A673 (cell line): ENCODE data around the gene IRX4. TPM values are rescaled to one million over a fixed set of nuclear protein-coding genes. Genes with fewer than 3 reads are reported as not detected.

ENCODE experiments used
- BruUV-seq: library from RNA; stranded (reverse); fragments of 400-500 nt; replicated peaks from 2 replicates; lab custom pipeline; 2021; lab: Mats Ljungman, UMichigan
- CTCF ChIA-PET: fragments of 300-600 bp; sonication (Branson Sonifier 250); formaldehyde crosslinking; loops from one replicate; lab custom pipeline; 2022; ENCODE audit warnings: antibody characterized with exemption; lab: Charles Lee
- POLR2A ChIA-PET: fragments of 300-600 bp; sonication (Branson Sonifier 250); formaldehyde crosslinking; loops from one replicate; lab custom pipeline; 2022; ENCODE audit warnings: antibody characterized with exemption; ENCODE audit not compliant: low non-redundant PET; lab: Charles Lee
- DNase-seq: peaks from one replicate; pipeline ENCODE4 v3.0.0-alpha.2; 2015; ENCODE audit warnings: low spot score
- H3K27ac ChIP-seq: fragments of 200-600 bp; sonication (generic); 2 replicates; pipeline ENCODE4 v1.5.1; 2016; ENCODE audit warnings: mixed run types, low read depth, mild to moderate bottlenecking, mixed read lengths, antibody characterized with exemption, low read length; ENCODE audit not compliant: poor library complexity, severe bottlenecking
- H3K27me3 ChIP-seq: fragments of 200-600 bp; sonication (generic); replicated peaks from 2 replicates; pipeline ENCODE4 v1.6.1; 2017; ENCODE audit warnings: mixed run types, low read depth, mild to moderate bottlenecking, mixed read lengths, antibody characterized with exemption, low read length; ENCODE audit not compliant: insufficient read depth, poor library complexity
- H3K36me3 ChIP-seq: fragments of 200-600 bp; sonication (generic); 2 replicates; pipeline ENCODE4 v1.6.1; 2016; ENCODE audit warnings: mixed run types, mild to moderate bottlenecking, mixed read lengths, antibody characterized with exemption, low read length; ENCODE audit not compliant: insufficient read depth, poor library complexity, severe bottlenecking
- H3K4me1 ChIP-seq: fragments of 200-600 bp; sonication (generic); 2 replicates; pipeline ENCODE4 v1.6.1; 2017; ENCODE audit warnings: mixed run types, mild to moderate bottlenecking, mixed read lengths, antibody characterized with exemption, low read length; ENCODE audit not compliant: insufficient read depth, poor library complexity, severe bottlenecking
- H3K4me3 ChIP-seq: fragments of 200-600 bp; sonication (generic); 2 replicates; pipeline ENCODE4 v1.5.1; 2016; ENCODE audit warnings: low read depth, mixed run types, mild to moderate bottlenecking, mixed read lengths, low read length; ENCODE audit not compliant: poor library complexity, severe bottlenecking
- H3K9me3 ChIP-seq: fragments of 200-600 bp; sonication (generic); 2 replicates; pipeline ENCODE4 v1.6.1; 2016; ENCODE audit warnings: mixed run types, low read depth, mild to moderate bottlenecking, mixed read lengths, antibody characterized with exemption, low read length; ENCODE audit not compliant: poor library complexity, severe bottlenecking
- CTCF ChIP-seq: fragments of 300-800, 200-600 bp; sonication (generic); conservative IDR thresholded peaks from 2 replicates; pipeline ENCODE4 v1.5.1; 2017; ENCODE audit warnings: low read depth, mild to moderate bottlenecking, antibody characterized with exemption, low read length, moderate library complexity, mixed read lengths
- EZH2 ChIP-seq: fragments of 200-600 bp; sonication (generic); IDR thresholded peaks from 2 replicates; pipeline ENCODE4 v1.6.1; 2017; ENCODE audit warnings: borderline replicate concordance, low read depth, mild to moderate bottlenecking, mixed read lengths, antibody characterized with exemption, low read length; ENCODE audit not compliant: poor library complexity, severe bottlenecking
- intact Hi-C: fragments of 100-400 bp; cut with micrococcal nuclease; formaldehyde crosslinking; loops from one replicate; pipeline ENCODE4 v1.10.0; 2022; ENCODE audit not compliant: unreplicated experiment
- total RNA-seq: library from RNA; stranded (reverse); gene quantifications from 2 replicates; pipeline ENCODE4 v1.2.3, GENCODE V29; 2021

The IRX4 gene
- total RNA-seq, 1 experiment from 2014 or later = not detected

DNA sequence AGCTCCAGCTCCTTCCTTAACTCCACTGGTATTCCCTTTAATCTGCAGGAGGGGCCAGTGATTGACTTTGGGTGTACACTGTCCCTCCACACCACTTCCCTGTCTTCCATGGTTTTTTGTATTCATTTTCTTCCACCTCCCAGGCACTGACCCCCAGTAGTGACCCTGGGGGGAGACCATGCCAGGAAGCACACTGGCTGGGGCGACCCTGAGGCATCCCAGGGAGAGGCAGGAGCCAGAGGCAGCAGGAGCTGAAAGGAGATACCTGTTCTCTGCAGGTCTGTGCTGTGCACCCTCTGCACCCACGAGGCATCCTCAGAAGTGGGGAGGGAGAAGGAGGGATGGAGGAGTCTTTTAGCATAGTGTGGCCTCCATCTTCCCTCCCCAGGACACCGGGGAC, 27.6 kb downstream of the IRX4 start:
- DNase-seq = no peak
- BruUV-seq = no TSS peak
- H3K27ac ChIP-seq = no peak overlapping the region
- H3K36me3 ChIP-seq = no peaks in the 10 kb centered on the region
- H3K9me3 ChIP-seq = no peaks in the 10 kb centered on the region
- TF ChIP-seq EZH2 (no peak), CTCF (no peak)
- H3K27me3 ChIP-seq = peaks cover 65% of the 10 kb centered on the region
- intact Hi-C loops = no loop called here
- H3K4me1 ChIP-seq = no peaks in the 10 kb centered on the region
- CTCF ChIA-PET = no interaction called here
- POLR2A ChIA-PET = no interaction called here
- H3K4me3 ChIP-seq = no peak overlapping the region

GRCh38 chr5:1853531-1853930, 29.2 kb downstream of the IRX4 start:
- Histone ChIP-seq H3K4me1 (no peaks in the 10 kb centered on the region), H3K27ac (no peak overlapping the region), H3K9me3 (no peaks in the 10 kb centered on the region), H3K4me3 (no peak overlapping the region), H3K36me3 (no peaks in the 10 kb centered on the region), H3K27me3 (peaks cover 80% of the 10 kb centered on the region)
- intact Hi-C loops = no loop called here
- no peak for TF ChIP-seq CTCF
- POLR2A ChIA-PET = no interaction called here
- BruUV-seq = no TSS peak
- CTCF ChIA-PET = no interaction called here
- no peak for DNase-seq

- Histone ChIP-seq H3K9me3 (no peaks in the 10 kb centered on the region), H3K36me3 (no peaks in the 10 kb centered on the region), H3K4me3 (no peak overlapping the region), H3K4me1 (no peaks in the 10 kb centered on the region), H3K27ac (no peak overlapping the region), H3K27me3 (peaks cover 88% of the 10 kb centered on the region)
- intact Hi-C loops = no loop called here
- ChIA-PET POLR2A (no interaction called here), CTCF (no interaction called here)
- no peak for DNase-seq
- TF ChIP-seq EZH2 (no peak), CTCF (no peak)
- BruUV-seq = no TSS peak
Observed at GRCh38 chr5:1852324-1852947, 30.3 kb downstream of the IRX4 start.
